HepG2 (cell line): Measurements from ENCODE around the gene PUS1.

Experiments used
- EZH2 ChIP-seq: conservative IDR thresholded peaks from 2 replicates; pipeline ENCODE4 v1.6.1; 2012; ENCODE audit warnings: mild to moderate bottlenecking, low read depth, low read length, moderate library complexity
- HMG20A ChIP-seq: IDR thresholded peaks from 2 replicates; pipeline ENCODE4 v1.6.1; 2016; ENCODE audit warnings: borderline replicate concordance
- HNRNPK ChIP-seq: fragments of 200-400 bp; formaldehyde crosslinking; IDR thresholded peaks from 2 replicates; pipeline ENCODE4 v1.6.1; 2018; ENCODE audit warnings: low read length, low read depth, moderate library complexity, mild to moderate bottlenecking; ENCODE audit not compliant: poor library complexity, severe bottlenecking
- KLF15 ChIP-seq: sonication (generic); formaldehyde crosslinking; IDR thresholded peaks from 2 replicates; pipeline ENCODE4 v1.8.1; 2023; ENCODE audit warnings: borderline replicate concordance, mild to moderate bottlenecking, inconsistent platforms, missing genetic modification reagents, mixed read lengths
- POLR2AphosphoS5 ChIP-seq: IDR thresholded peaks from 2 replicates; pipeline ENCODE4 v1.6.1; 2012; ENCODE audit warnings: low read depth, low read length
- RNF2 ChIP-seq: fragments of 450-650 bp; conservative IDR thresholded peaks from 2 replicates; pipeline ENCODE4 v1.6.1; 2016; ENCODE audit warnings: low read depth
- ZBTB7A ChIP-seq: sonication (generic); formaldehyde crosslinking; IDR thresholded peaks from 2 replicates; pipeline ENCODE4 v1.8.0; 2022; ENCODE audit warnings: mild to moderate bottlenecking, missing genetic modification reagents
- TF ChIP-seq, protein P1 (sequence below): sonication (generic); formaldehyde crosslinking; IDR thresholded peaks from 2 replicates; pipeline ENCODE4 v1.8.1; 2023; ENCODE audit warnings: missing genetic modification reagents, inconsistent platforms, borderline replicate concordance
- TF ChIP-seq, protein P2 (sequence below): sonication (generic); formaldehyde crosslinking; IDR thresholded peaks from 2 replicates; pipeline ENCODE4 v1.8.1; 2023; ENCODE audit warnings: missing genetic modification reagents, mild to moderate bottlenecking, borderline replicate concordance
- TF ChIP-seq, protein P3 (sequence below): sonication (generic); formaldehyde crosslinking; IDR thresholded peaks from 2 replicates; pipeline ENCODE4 v1.4.0; 2020; ENCODE audit warnings: missing genetic modification reagents

DNA sequence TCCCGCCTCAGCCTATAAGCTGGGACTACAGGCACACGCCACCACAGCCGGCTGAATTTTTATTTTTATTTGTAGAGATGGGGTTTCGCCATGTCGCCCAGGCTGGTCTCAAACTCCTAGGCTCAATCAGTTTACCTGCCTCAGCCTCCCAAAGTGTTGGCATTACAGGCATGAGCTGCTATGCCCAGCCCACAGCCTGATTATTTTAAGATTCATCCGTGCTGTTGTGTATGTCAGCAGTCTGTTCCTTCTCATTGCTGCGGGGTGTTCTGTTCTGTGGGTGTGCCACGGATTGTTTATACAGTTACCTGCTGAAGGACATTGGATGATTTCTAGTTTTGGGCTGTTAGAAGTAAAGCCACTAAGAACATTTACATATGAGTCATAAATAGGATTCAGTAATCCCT lies 11.1 kb downstream of the PUS1 start:
- TF ChIP-seq, protein P1, sequence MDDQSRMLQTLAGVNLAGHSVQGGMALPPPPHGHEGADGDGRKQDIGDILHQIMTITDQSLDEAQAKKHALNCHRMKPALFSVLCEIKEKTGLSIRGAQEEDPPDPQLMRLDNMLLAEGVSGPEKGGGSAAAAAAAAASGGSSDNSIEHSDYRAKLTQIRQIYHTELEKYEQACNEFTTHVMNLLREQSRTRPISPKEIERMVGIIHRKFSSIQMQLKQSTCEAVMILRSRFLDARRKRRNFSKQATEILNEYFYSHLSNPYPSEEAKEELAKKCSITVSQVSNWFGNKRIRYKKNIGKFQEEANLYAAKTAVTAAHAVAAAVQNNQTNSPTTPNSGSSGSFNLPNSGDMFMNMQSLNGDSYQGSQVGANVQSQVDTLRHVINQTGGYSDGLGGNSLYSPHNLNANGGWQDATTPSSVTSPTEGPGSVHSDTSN, result no peak
- TF ChIP-seq ZBTB7A, result no peak
- no peak for TF ChIP-seq EZH2
- TF ChIP-seq, protein P2, sequence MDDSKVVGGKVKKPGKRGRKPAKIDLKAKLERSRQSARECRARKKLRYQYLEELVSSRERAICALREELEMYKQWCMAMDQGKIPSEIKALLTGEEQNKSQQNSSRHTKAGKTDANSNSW (CRISPR knock-in tag), result no peak
- TF ChIP-seq, protein P3, sequence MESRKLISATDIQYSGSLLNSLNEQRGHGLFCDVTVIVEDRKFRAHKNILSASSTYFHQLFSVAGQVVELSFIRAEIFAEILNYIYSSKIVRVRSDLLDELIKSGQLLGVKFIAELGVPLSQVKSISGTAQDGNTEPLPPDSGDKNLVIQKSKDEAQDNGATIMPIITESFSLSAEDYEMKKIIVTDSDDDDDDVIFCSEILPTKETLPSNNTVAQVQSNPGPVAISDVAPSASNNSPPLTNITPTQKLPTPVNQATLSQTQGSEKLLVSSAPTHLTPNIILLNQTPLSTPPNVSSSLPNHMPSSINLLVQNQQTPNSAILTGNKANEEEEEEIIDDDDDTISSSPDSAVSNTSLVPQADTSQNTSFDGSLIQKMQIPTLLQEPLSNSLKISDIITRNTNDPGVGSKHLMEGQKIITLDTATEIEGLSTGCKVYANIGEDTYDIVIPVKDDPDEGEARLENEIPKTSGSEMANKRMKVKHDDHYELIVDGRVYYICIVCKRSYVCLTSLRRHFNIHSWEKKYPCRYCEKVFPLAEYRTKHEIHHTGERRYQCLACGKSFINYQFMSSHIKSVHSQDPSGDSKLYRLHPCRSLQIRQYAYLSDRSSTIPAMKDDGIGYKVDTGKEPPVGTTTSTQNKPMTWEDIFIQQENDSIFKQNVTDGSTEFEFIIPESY (CRISPR knock-in tag), result no peak
- TF ChIP-seq POLR2AphosphoS5, result no peak
- TF ChIP-seq HMG20A (CRISPR knock-in tag), result no peak
- TF ChIP-seq HNRNPK, result no peak
- no peak for TF ChIP-seq KLF15 (CRISPR knock-in tag)
- no peak for TF ChIP-seq RNF2
